Retinal pigment epithelial cell (primary cell): Measurements from ENCODE around the gene SMC3.

ENCODE experiments used
- DNase-seq: peaks from one replicate; pipeline ENCODE4 v3.0.0-alpha.2; 2010; ENCODE audit warnings: low read depth
- H3K4me3 ChIP-seq: 2 replicates; pipeline ENCODE4 v1.5.1; 2011; ENCODE audit warnings: mild to moderate bottlenecking, low read length, control low read depth, moderate library complexity
- CTCF ChIP-seq: conservative IDR thresholded peaks from 2 replicates; pipeline ENCODE4 v1.5.1; 2011; ENCODE audit warnings: low read depth, low read length, control low read depth, inconsistent platforms

Gene SMC3

GRCh38 chr10:110643035-110643652 lies 75.6 kb downstream of the SMC3 start:
- H3K4me3 ChIP-seq: peak overlapping the region; percentile 51
- DNase-seq: no peak
- no peak for TF ChIP-seq CTCF

- TF ChIP-seq CTCF: no peak
- peak within 1 kb of the TSS; percentile 51 for H3K4me3 ChIP-seq
- DNase-seq: no peak
These were observed 76.4 kb downstream of the SMC3 start, which contains the start of gene RBM20 for GRCh38 chr10:110643653-110644597. Gene RBM20, plus strand, starts transcription at chr10:110644336. Its CDS starts 119 bp downstream, at chr10:110644455.

- H3K4me3 ChIP-seq: peak overlapping the region; percentile 51
- TF ChIP-seq CTCF: no peak
- DNase-seq: no peak
These were observed 77.3 kb downstream of the SMC3 start for GRCh38 chr10:110644598-110645462.

- H3K4me3 ChIP-seq: no peak overlapping the region
- DNase-seq: no peak
- no peak for TF ChIP-seq CTCF
These were observed 79.1 kb downstream of the SMC3 start for GRCh38 chr10:110646417-110647135.

- no peak for DNase-seq
- no peak overlapping the region for H3K4me3 ChIP-seq
- no peak for TF ChIP-seq CTCF
These were observed 79.6 kb downstream of the SMC3 start for GRCh38 chr10:110647136-110647430.

GRCh38 chr10:110648692-110649346 lies 81.3 kb downstream of the SMC3 start:
- no peak overlapping the region for H3K4me3 ChIP-seq
- no peak for DNase-seq
- peak; percentile 14 for TF ChIP-seq CTCF
